B cell (primary cell): ENCODE data around the gene CREB3L4. TPM values are rescaled to one million over a fixed set of nuclear protein-coding genes. Genes with fewer than 3 reads are reported as not detected.

Experiments used
- ATAC-seq: fragments of 200-7000 bp; cut with Tn5 transposase; one replicate; pipeline ENCODE4 v1.10.0; 2021; ENCODE audit warnings: low read depth, mild to moderate bottlenecking, moderate number of reproducible peaks, moderate library complexity
- CTCF ChIA-PET: fragments of 350-600 bp; sonication (Branson Sonifier 250); formaldehyde crosslinking; loops from one replicate; lab custom pipeline; 2021; ENCODE audit warnings: antibody characterized with exemption, inconsistent platforms; lab: Charles Lee
- POLR2A ChIA-PET: fragments of 350-600 bp; sonication (Branson Sonifier 250); formaldehyde crosslinking; loops from one replicate; lab custom pipeline; 2021; ENCODE audit warnings: antibody characterized with exemption; lab: Charles Lee
- DNase-seq: peaks from one replicate; pipeline ENCODE4 v3.0.0; 2013
- H2AFZ ChIP-seq: 2 replicates; pipeline ENCODE4 v1.6.1; 2012; ENCODE audit warnings: mild to moderate bottlenecking, low read depth, low read length; ENCODE audit not compliant: insufficient read depth, poor library complexity, severe bottlenecking
- H3K27ac ChIP-seq, 2 donors: 1 replicate in 1 of 2; 2 replicates in 1 of 2; pipeline ENCODE4 v1.5.1; 2012 to 2013; ENCODE audit warnings: low read length in 2 of 2, mild to moderate bottlenecking in 2 of 2, moderate library complexity in 1 of 2
- H3K27me3 ChIP-seq, 4 experiments: fragments of 200-600 bp in 1 of 4; sonication (generic) in 1 of 4; replicated peaks in 1 of 4; 1 replicate in 2 of 4; 2 replicates in 2 of 4; pipeline versions ENCODE4 v1.6.1 to v1.7.0; 2013 to 2016; ENCODE audit warnings: low read length in 3 of 4, mild to moderate bottlenecking in 2 of 4, mixed read lengths in 1 of 4, moderate library complexity in 1 of 4; ENCODE audit not compliant: insufficient read depth in 4 of 4, control insufficient read depth in 3 of 4; ENCODE audit errors: control extremely low read depth in 1 of 4
- H3K36me3 ChIP-seq, 2 experiments: replicated peaks in 1 of 2; 1 replicate in 1 of 2; 2 replicates in 1 of 2; pipeline versions ENCODE4 v1.6.1 to v1.7.1; 2013; ENCODE audit warnings: low read length in 1 of 2; ENCODE audit not compliant: insufficient read depth in 2 of 2, control insufficient read depth in 1 of 2; ENCODE audit errors: control extremely low read depth in 1 of 2, extremely low read depth in 1 of 2
- H3K4me1 ChIP-seq, 2 donors: fragments of 200-600 bp in 1 of 2; sonication (generic) in 1 of 2; 1 replicate in 1 of 2; 2 replicates in 1 of 2; pipeline versions ENCODE4 v1.5.1 to v1.6.1; 2013 to 2017; ENCODE audit warnings: low read length in 2 of 2; ENCODE audit not compliant: control insufficient read depth in 2 of 2, insufficient read depth in 2 of 2
- H3K4me2 ChIP-seq: replicated peaks from 2 replicates; pipeline ENCODE3; 2012; ENCODE audit warnings: mild to moderate bottlenecking, low read depth, low read length; ENCODE audit not compliant: poor library complexity, severe bottlenecking
- H3K4me3 ChIP-seq, 5 experiments: fragments of 200-600 bp in 1 of 5; sonication (generic) in 1 of 5; 1 replicate in 3 of 5; 2 replicates in 2 of 5; pipeline versions ENCODE4 v1.5.1 to v1.7.0; 2011 to 2016; ENCODE audit warnings: low read length in 4 of 5, mild to moderate bottlenecking in 4 of 5, low read depth in 2 of 5, control low read depth in 1 of 5, moderate library complexity in 1 of 5; ENCODE audit not compliant: insufficient read depth in 1 of 5; ENCODE audit errors: control extremely low read depth in 1 of 5, extremely low read depth in 1 of 5
- H3K79me2 ChIP-seq: fragments of 200-600 bp; sonication (generic); one replicate; pipeline ENCODE4 v1.6.0; 2016; ENCODE audit warnings: low read length; ENCODE audit not compliant: control insufficient read depth, insufficient read depth
- H3K9ac ChIP-seq: fragments of 200-600 bp; sonication (generic); 2 replicates; pipeline ENCODE4 v1.6.1; 2017; ENCODE audit warnings: mild to moderate bottlenecking, low read length, moderate library complexity
- H3K9me3 ChIP-seq, 3 donors: one replicate each; pipeline versions ENCODE4 v1.6.1 to v1.7.1; 2013; ENCODE audit warnings: low read length in 2 of 3; ENCODE audit not compliant: control insufficient read depth in 2 of 3, insufficient read depth in 1 of 3; ENCODE audit errors: control extremely low read depth in 1 of 3
- H4K20me1 ChIP-seq: 2 replicates; pipeline ENCODE4 v1.6.0; 2012; ENCODE audit warnings: mild to moderate bottlenecking, low read length; ENCODE audit not compliant: insufficient read depth, control insufficient read depth, poor library complexity, severe bottlenecking
- H3K27ac Mint-ChIP-seq: one replicate; pipeline ENCODE4 v1.8.0; 2021; ENCODE audit warnings: mixed read lengths
- H3K27me3 Mint-ChIP-seq: one replicate; pipeline ENCODE4 v1.8.0; 2021; ENCODE audit warnings: mixed read lengths
- H3K4me1 Mint-ChIP-seq: one replicate; pipeline ENCODE4 v1.8.0; 2021; ENCODE audit warnings: mixed read lengths
- H3K4me3 Mint-ChIP-seq: one replicate; pipeline ENCODE4 v1.8.0; 2021; ENCODE audit warnings: mixed read lengths
- H3K9me3 Mint-ChIP-seq: one replicate; pipeline ENCODE4 v1.8.0; 2022; ENCODE audit warnings: mixed read lengths; ENCODE audit not compliant: insufficient read depth
- EZH2 ChIP-seq: IDR thresholded peaks from 2 replicates; pipeline ENCODE4 v1.6.1; 2012; ENCODE audit warnings: borderline replicate concordance, low read depth, mild to moderate bottlenecking, moderate library complexity, low read length; ENCODE audit not compliant: insufficient read depth, poor library complexity, severe bottlenecking
- WGBS: methylation state at CpG from one replicate; pipeline ENCODE4 v1.1.5; 2013; ENCODE audit warnings: missing lambda C conversion rate; ENCODE audit not compliant: insufficient coverage; 5-methylcytosine and 5-hydroxymethylcytosine counted together
- intact Hi-C: fragments of 100-400 bp; cut with micrococcal nuclease; formaldehyde crosslinking; loops from one replicate; pipeline ENCODE4 v1.10.0; 2022
- polyA plus RNA-seq: library from polyadenylated mRNA; depleted of rRNA; stranded (reverse); fragments of >200 nt; gene quantifications from 2 replicates; pipeline ENCODE4 v1.2.3, GENCODE V29; 2012
- total RNA-seq, 2 donors: library from RNA; stranded (reverse); fragments of 120-200 nt in 1 of 2; gene quantifications; 1 replicate in 1 of 2; 2 replicates in 1 of 2; pipeline versions ENCODE4 v1.2.3 to v1.2.4, GENCODE V29; 2013 to 2022
- TF ChIP-seq, protein P1 (sequence below): fragments of 200-600 bp; IDR thresholded peaks from one replicate; pipeline ENCODE4 v1.8.0; 2022; ENCODE audit warnings: antibody characterized with exemption, mild to moderate bottlenecking

The CREB3L4 gene
- total and polyA plus RNA-seq, 2 donors (not counting 1 experiment from before 2014, with no cell fraction given): 21.8 to 28.1 TPM

DNA sequence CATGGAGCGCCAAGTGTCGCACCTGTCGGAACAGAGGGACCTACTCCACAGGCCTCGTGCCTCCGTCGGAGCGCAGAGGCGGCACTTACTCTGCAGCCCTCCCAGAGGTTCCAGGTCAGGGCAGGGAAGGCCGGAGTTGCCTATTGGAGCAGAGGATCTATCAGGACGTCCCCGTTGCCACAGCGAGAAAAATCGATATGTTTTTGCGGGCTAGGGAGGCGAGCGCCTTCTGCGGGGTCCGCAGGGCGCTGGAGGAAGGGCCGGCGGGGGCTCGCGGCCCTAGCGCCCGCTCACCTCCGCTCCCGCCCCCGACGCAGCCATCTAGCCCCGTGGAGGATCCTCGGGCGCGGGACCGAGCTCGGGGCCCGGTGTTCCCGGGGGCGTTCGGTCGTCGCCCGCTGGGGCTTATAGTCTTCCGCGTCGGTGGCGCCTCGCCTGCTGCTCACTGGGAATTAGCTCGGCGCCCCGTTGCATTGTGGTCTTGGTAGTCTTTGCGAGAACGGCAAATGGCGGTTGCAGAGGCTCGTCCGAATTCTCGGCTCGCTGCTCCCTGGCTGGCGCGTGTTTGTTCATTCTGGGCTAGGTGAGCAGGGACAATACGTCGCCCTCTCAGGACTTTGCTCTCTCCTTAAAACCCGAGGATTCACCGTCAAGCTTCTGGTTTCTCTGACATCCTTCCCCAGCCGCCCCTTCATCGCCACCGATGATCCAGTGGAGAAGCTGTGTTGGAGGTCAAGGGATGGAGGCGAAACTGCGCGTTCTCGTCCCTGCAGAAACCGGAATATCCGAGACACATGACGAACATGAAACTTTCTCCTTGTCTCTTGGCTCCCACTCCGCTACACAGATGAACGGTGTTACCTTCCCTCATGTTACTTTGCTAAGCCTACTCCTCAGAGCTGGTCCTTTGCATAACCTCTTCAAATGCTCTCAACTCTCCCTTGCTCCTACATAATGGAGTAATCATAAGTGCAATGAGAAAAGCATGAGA, 9.8 kb downstream of the CREB3L4 start, which contains the start of gene JTB:
Gene JTB (minus strand): TSS at position 425 of the 991 bp plus-strand sequence. CDS start 422 bp downstream, at position 3.
- intact Hi-C loops: loop anchor here (1.0 to 5.0 kb wide), 7 partner anchors 9 to 580 kb away; partner anchors contain the start of genes CREB3L4, CRTC2, GATAD2B and RAB13
- H3K36me3 ChIP-seq: peaks cover 0 to 28% of the 10 kb centered on the region in 2 experiments
- peak within 1 kb of the TSS; percentile 92 for H3K9ac ChIP-seq
- no peaks in the 10 kb centered on the region for H3K9me3 Mint-ChIP-seq
- peak within 1 kb of the TSS; percentile 87 for H2AFZ ChIP-seq
- H3K4me1 ChIP-seq: peaks cover 16 to 22% of the 10 kb centered on the region in 2 donors
- ChIA-PET POLR2A (interaction anchor here (0.6 to 4.7 kb wide), 17 partner anchors 9 to 344 kb away, joined by 3 to 40 read pairs (median 4); partner anchors contain the start of genes CHTOP, CREB3L4, DENND4B and GATAD2B), CTCF (interaction anchor here (0.9 to 5.2 kb wide), 11 partner anchors 9 to 300 kb away, joined by 3 to 46 read pairs (median 5); partner anchors contain the start of genes CREB3L4, CRTC2, DENND4B and RAB13)
- peak within 1 kb of the TSS; percentile 55 to 87 for H3K27ac ChIP-seq
- peaks cover 7% of the 10 kb centered on the region for H4K20me1 ChIP-seq
- peak within 1 kb of the TSS; percentile 98 for H3K4me3 Mint-ChIP-seq
- TF ChIP-seq, protein P1, sequence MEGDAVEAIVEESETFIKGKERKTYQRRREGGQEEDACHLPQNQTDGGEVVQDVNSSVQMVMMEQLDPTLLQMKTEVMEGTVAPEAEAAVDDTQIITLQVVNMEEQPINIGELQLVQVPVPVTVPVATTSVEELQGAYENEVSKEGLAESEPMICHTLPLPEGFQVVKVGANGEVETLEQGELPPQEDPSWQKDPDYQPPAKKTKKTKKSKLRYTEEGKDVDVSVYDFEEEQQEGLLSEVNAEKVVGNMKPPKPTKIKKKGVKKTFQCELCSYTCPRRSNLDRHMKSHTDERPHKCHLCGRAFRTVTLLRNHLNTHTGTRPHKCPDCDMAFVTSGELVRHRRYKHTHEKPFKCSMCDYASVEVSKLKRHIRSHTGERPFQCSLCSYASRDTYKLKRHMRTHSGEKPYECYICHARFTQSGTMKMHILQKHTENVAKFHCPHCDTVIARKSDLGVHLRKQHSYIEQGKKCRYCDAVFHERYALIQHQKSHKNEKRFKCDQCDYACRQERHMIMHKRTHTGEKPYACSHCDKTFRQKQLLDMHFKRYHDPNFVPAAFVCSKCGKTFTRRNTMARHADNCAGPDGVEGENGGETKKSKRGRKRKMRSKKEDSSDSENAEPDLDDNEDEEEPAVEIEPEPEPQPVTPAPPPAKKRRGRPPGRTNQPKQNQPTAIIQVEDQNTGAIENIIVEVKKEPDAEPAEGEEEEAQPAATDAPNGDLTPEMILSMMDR: no peak
- TF ChIP-seq EZH2: no peak
- no peaks in the 10 kb centered on the region for H3K9me3 ChIP-seq
- peaks cover 29% of the 10 kb centered on the region for H3K79me2 ChIP-seq
- H3K27me3 ChIP-seq: no peaks in the 10 kb centered on the region
- ATAC-seq (peak; percentile 96), DNase-seq (peak; percentile 87)
- peak within 1 kb of the TSS; percentile 88 for H3K4me2 ChIP-seq
- H3K4me3 ChIP-seq: peak within 1 kb of the TSS; percentile 59 to 96 (median 90)
- WGBS: under 1% methylated on average over 70 of the region's 75 CpGs
- peaks cover 34% of the 10 kb centered on the region for H3K4me1 Mint-ChIP-seq
- no peaks in the 10 kb centered on the region for H3K27me3 Mint-ChIP-seq
- H3K27ac Mint-ChIP-seq: peak within 1 kb of the TSS; percentile 96
